Neuron (in vitro differentiated cells): ENCODE data around the gene IL16.
A peak's percentile ranks its signal among the peaks of the same experiment; 100 is the strongest.

Experiments used
- H2AFZ ChIP-seq: one replicate; pipeline ENCODE4 v1.6.1; 2013; ENCODE audit warnings: low read depth, mild to moderate bottlenecking, inconsistent platforms, low read length, moderate library complexity
- H3K27me3 ChIP-seq: one replicate; pipeline ENCODE4 v1.6.1; 2013; ENCODE audit warnings: low read length; ENCODE audit not compliant: insufficient read depth
- H3K36me3 ChIP-seq: one replicate; pipeline ENCODE4 v1.6.1; 2013; ENCODE audit warnings: low read length; ENCODE audit not compliant: insufficient read depth
- H3K4me1 ChIP-seq: one replicate; pipeline ENCODE4 v1.6.1; 2013; ENCODE audit warnings: low read length; ENCODE audit not compliant: insufficient read depth
- H3K4me3 ChIP-seq: 2 replicates; pipeline ENCODE4 v1.5.1; 2013; ENCODE audit warnings: mild to moderate bottlenecking, low read length, moderate library complexity
- H3K9me3 ChIP-seq: one replicate; pipeline ENCODE4 v1.6.1; 2013; ENCODE audit warnings: low read length

The IL16 gene

GRCh38 chr15:81302701-81303109 is 106.0 kb downstream of the IL16 start:
- Histone ChIP-seq H3K9me3 (no peaks in the 10 kb centered on the region), H3K27me3 (peaks cover 14% of the 10 kb centered on the region), H3K4me1 (peaks cover 9% of the 10 kb centered on the region), H3K4me3 (no peak overlapping the region), H2AFZ (no peak overlapping the region), H3K36me3 (no peaks in the 10 kb centered on the region)

- no peaks in the 10 kb centered on the region for H3K9me3 ChIP-seq
- peak overlapping the region; percentile 70 for H2AFZ ChIP-seq
- no peaks in the 10 kb centered on the region for H3K36me3 ChIP-seq
- peaks cover 9% of the 10 kb centered on the region for H3K4me1 ChIP-seq
- H3K4me3 ChIP-seq, result no peak overlapping the region
- peaks cover 10% of the 10 kb centered on the region for H3K27me3 ChIP-seq
These were observed 106.9 kb downstream of the IL16 start for GRCh38 chr15:81303244-81304225.

GRCh38 chr15:81304226-81304625 is 107.5 kb downstream of the IL16 start:
- H3K4me1 ChIP-seq, result peaks cover 9% of the 10 kb centered on the region
- H3K27me3 ChIP-seq, result peaks cover 4% of the 10 kb centered on the region
- no peaks in the 10 kb centered on the region for H3K36me3 ChIP-seq
- H2AFZ ChIP-seq, result peak overlapping the region; percentile 70
- H3K4me3 ChIP-seq, result no peak overlapping the region
- H3K9me3 ChIP-seq, result no peaks in the 10 kb centered on the region

GRCh38 chr15:81308260-81308659 is 111.6 kb downstream of the IL16 start:
- Histone ChIP-seq H2AFZ (no peak overlapping the region), H3K9me3 (no peaks in the 10 kb centered on the region), H3K27me3 (no peaks in the 10 kb centered on the region), H3K4me1 (peaks cover 9% of the 10 kb centered on the region), H3K36me3 (no peaks in the 10 kb centered on the region), H3K4me3 (no peak overlapping the region)

GRCh38 chr15:81309647-81310450 is 113.2 kb downstream of the IL16 start:
- no peaks in the 10 kb centered on the region for H3K27me3 ChIP-seq
- H3K4me3 ChIP-seq, result no peak overlapping the region
- H3K9me3 ChIP-seq, result no peaks in the 10 kb centered on the region
- H2AFZ ChIP-seq, result no peak overlapping the region
- no peaks in the 10 kb centered on the region for H3K4me1 ChIP-seq
- no peaks in the 10 kb centered on the region for H3K36me3 ChIP-seq

GRCh38 chr15:81310480-81310879 is 113.8 kb downstream of the IL16 start:
- Histone ChIP-seq H3K9me3 (no peaks in the 10 kb centered on the region), H3K27me3 (no peaks in the 10 kb centered on the region), H3K4me3 (no peak overlapping the region), H3K4me1 (no peaks in the 10 kb centered on the region), H3K36me3 (no peaks in the 10 kb centered on the region), H2AFZ (no peak overlapping the region)

GRCh38 chr15:81311752-81312464 is 115.2 kb downstream of the IL16 start:
- Histone ChIP-seq H2AFZ (no peak overlapping the region), H3K27me3 (no peaks in the 10 kb centered on the region), H3K4me3 (no peak overlapping the region), H3K4me1 (no peaks in the 10 kb centered on the region), H3K36me3 (no peaks in the 10 kb centered on the region), H3K9me3 (no peaks in the 10 kb centered on the region)

GRCh38 chr15:81312790-81313543 is 116.3 kb downstream of the IL16 start:
- Histone ChIP-seq H3K36me3 (no peaks in the 10 kb centered on the region), H3K9me3 (no peaks in the 10 kb centered on the region), H2AFZ (no peak overlapping the region), H3K27me3 (no peaks in the 10 kb centered on the region), H3K4me1 (no peaks in the 10 kb centered on the region), H3K4me3 (no peak overlapping the region)

- no peak overlapping the region for H2AFZ ChIP-seq
- H3K4me3 ChIP-seq, result no peak overlapping the region
- H3K36me3 ChIP-seq, result no peaks in the 10 kb centered on the region
- no peaks in the 10 kb centered on the region for H3K9me3 ChIP-seq
- H3K27me3 ChIP-seq, result no peaks in the 10 kb centered on the region
- no peaks in the 10 kb centered on the region for H3K4me1 ChIP-seq
These were observed 117.0 kb downstream of the IL16 start for GRCh38 chr15:81313686-81314085.

- Histone ChIP-seq H2AFZ (no peak overlapping the region), H3K27me3 (no peaks in the 10 kb centered on the region), H3K9me3 (no peaks in the 10 kb centered on the region), H3K36me3 (no peaks in the 10 kb centered on the region), H3K4me1 (no peaks in the 10 kb centered on the region), H3K4me3 (no peak overlapping the region)
These were observed 117.7 kb downstream of the IL16 start for GRCh38 chr15:81314378-81314777.

- no peak overlapping the region for H2AFZ ChIP-seq
- H3K36me3 ChIP-seq, result no peaks in the 10 kb centered on the region
- no peaks in the 10 kb centered on the region for H3K27me3 ChIP-seq
- no peaks in the 10 kb centered on the region for H3K4me1 ChIP-seq
- no peak overlapping the region for H3K4me3 ChIP-seq
- H3K9me3 ChIP-seq, result no peaks in the 10 kb centered on the region
These were observed 118.9 kb downstream of the IL16 start for GRCh38 chr15:81315452-81316175.

- Histone ChIP-seq H3K4me3 (no peak overlapping the region), H3K27me3 (no peaks in the 10 kb centered on the region)
These were observed 119.6 kb downstream of the IL16 start for GRCh38 chr15:81316267-81316666.

More at GRCh38 chr15:81316267-81316666, 119.6 kb downstream of the IL16 start:
- Histone ChIP-seq H3K36me3 (no peaks in the 10 kb centered on the region), H3K4me1 (no peaks in the 10 kb centered on the region), H3K9me3 (no peaks in the 10 kb centered on the region), H2AFZ (no peak overlapping the region)
